K562 (cell line): Measurements from ENCODE around the gene PPA2. TPM values are rescaled to one million over a fixed set of nuclear protein-coding genes. Genes with fewer than 3 reads are reported as not detected.

Experiments
- ATF1 ChIP-seq, 2 experiments: fragments of 450-650 bp in 1 of 2; IDR thresholded peaks; 2 replicates each; pipeline ENCODE4 v1.6.1; 2016; ENCODE audit warnings: missing compliant biosample characterization in 1 of 2, missing genetic modification characterization in 1 of 2
- ATF7 ChIP-seq: fragments of 450-650 bp; IDR thresholded peaks from 2 replicates; pipeline ENCODE4 v1.7.1; 2014; ENCODE audit warnings: mild to moderate bottlenecking, moderate library complexity
- DDX20 ChIP-seq: fragments of 450-650 bp; IDR thresholded peaks from 2 replicates; pipeline ENCODE4 v1.6.1; 2016; ENCODE audit warnings: missing genetic modification characterization, low read depth, mild to moderate bottlenecking, missing compliant biosample characterization, moderate library complexity
- ERF ChIP-seq: fragments of 450-650 bp; formaldehyde crosslinking; IDR thresholded peaks from 2 replicates; pipeline ENCODE4 v1.4.0; 2020; ENCODE audit warnings: mild to moderate bottlenecking, mixed read lengths
- ESRRB ChIP-seq: fragments of 250-450 bp; sonication (Bioruptor Pico); IDR thresholded peaks from 2 replicates; pipeline ENCODE4 v1.5.0; 2020; ENCODE audit warnings: mild to moderate bottlenecking, moderate library complexity, borderline replicate concordance
- ID3 ChIP-seq, 2 experiments: fragments of 250-450 bp in 1 of 2; fragments of 450-650 bp in 1 of 2; sonication (Bioruptor Pico) in 1 of 2; IDR thresholded peaks; 2 replicates each; pipeline versions ENCODE4 v1.6.1 to v1.8.0; 2016 to 2021; ENCODE audit warnings: mild to moderate bottlenecking in 2 of 2, moderate library complexity in 2 of 2, missing compliant biosample characterization in 1 of 2, missing genetic modification characterization in 1 of 2
- JUND ChIP-seq, 2 experiments: IDR thresholded peaks; 2 replicates in 1 of 2; 3 replicates in 1 of 2; pipeline ENCODE4 v1.6.1; 2011; ENCODE audit warnings: borderline replicate concordance in 2 of 2, low read depth in 2 of 2, low read length in 2 of 2, improper control_type of control experiment in 1 of 2, missing biosample characterization in 1 of 2, missing genetic modification characterization in 1 of 2, missing genetic modification reagents in 1 of 2
- MAZ ChIP-seq, 2 experiments: fragments of 450-650 bp in 1 of 2; sonication (generic) in 1 of 2; formaldehyde crosslinking; IDR thresholded peaks in 1 of 2; conservative IDR thresholded peaks in 1 of 2; 2 replicates each; pipeline versions ENCODE4 v1.4.0 to v1.5.0; 2020; ENCODE audit warnings: mild to moderate bottlenecking in 1 of 2, missing genetic modification reagents in 1 of 2
- PHB ChIP-seq: fragments of 250-450 bp; sonication (Bioruptor Pico); IDR thresholded peaks from 2 replicates; pipeline ENCODE4 v1.5.0; 2021
- POLR2AphosphoS5 ChIP-seq: IDR thresholded peaks from 2 replicates; pipeline ENCODE4 v1.6.1; 2011; ENCODE audit warnings: mild to moderate bottlenecking, low read depth, low read length, moderate library complexity; ENCODE audit not compliant: control insufficient read depth, insufficient read depth
- POLR3A ChIP-seq: IDR thresholded peaks from 2 replicates; pipeline ENCODE4 v1.6.1; 2011; ENCODE audit warnings: borderline replicate concordance, mild to moderate bottlenecking, moderate library complexity; ENCODE audit not compliant: insufficient read length, insufficient read depth; ENCODE audit errors: extremely low read depth
- PTTG1 ChIP-seq: fragments of 450-650 bp; IDR thresholded peaks from 2 replicates; pipeline ENCODE4 v1.6.1; 2016; ENCODE audit warnings: low read depth, mild to moderate bottlenecking, missing genetic modification characterization, missing compliant biosample characterization
- RAD21 ChIP-seq, 2 experiments: fragments of 250-450 bp in 1 of 2; fragments of 450-650 bp in 1 of 2; sonication (Bioruptor Pico) in 1 of 2; formaldehyde crosslinking in 1 of 2; IDR thresholded peaks in 1 of 2; conservative IDR thresholded peaks in 1 of 2; 2 replicates each; pipeline versions ENCODE4 v1.4.0 to v1.8.0; 2020 to 2022; ENCODE audit warnings: mild to moderate bottlenecking in 2 of 2, moderate library complexity in 1 of 2
- SIN3A ChIP-seq, 2 experiments: fragments of 150-350 bp in 1 of 2; IDR thresholded peaks; 2 replicates each; pipeline ENCODE4 v1.6.1; 2011 to 2016; ENCODE audit warnings: borderline replicate concordance in 2 of 2, low read depth in 2 of 2, low read length in 2 of 2, mild to moderate bottlenecking in 2 of 2, moderate library complexity in 2 of 2; ENCODE audit not compliant: control insufficient read depth in 1 of 2
- SMARCE1 ChIP-seq: fragments of 450-650 bp; IDR thresholded peaks from 2 replicates; pipeline ENCODE4 v1.7.1; 2016; ENCODE audit warnings: mild to moderate bottlenecking
- SRSF9 ChIP-seq: fragments of 200-400 bp; formaldehyde crosslinking; IDR thresholded peaks from 2 replicates; pipeline ENCODE4 v1.6.1; 2017; ENCODE audit warnings: low read depth, low read length, borderline replicate concordance
- TBP ChIP-seq: optimal IDR thresholded peaks from 2 replicates; pipeline ENCODE3; 2011; ENCODE audit warnings: low read depth, low read length, improper control_type of control experiment
- ZKSCAN1 ChIP-seq: fragments of 150-350 bp; IDR thresholded peaks from 2 replicates; pipeline ENCODE4 v1.6.1; 2016; ENCODE audit warnings: low read depth, low read length
- ZNF512 ChIP-seq: IDR thresholded peaks from 2 replicates; pipeline ENCODE4 v1.6.1; 2016; ENCODE audit warnings: missing genetic modification characterization, missing compliant biosample characterization
- ZNF583 ChIP-seq: fragments of 250-450 bp; sonication (Bioruptor Pico); IDR thresholded peaks from 2 replicates; pipeline ENCODE4 v1.4.0; 2020
- ZNF707 ChIP-seq: fragments of 250-450 bp; sonication (Bioruptor Pico); conservative IDR thresholded peaks from 2 replicates; pipeline ENCODE4 v1.8.0; 2022; ENCODE audit warnings: inconsistent platforms, mild to moderate bottlenecking, moderate library complexity
- polyA plus RNA-seq, 8 experiments: library from polyadenylated mRNA; depleted of rRNA in 4 of 8; stranded (reverse) in 5 of 8; unstranded in 3 of 8; fragments of >200 nt; fragmentation: Nextera tagmentation in 2 of 8; fragmentation: Illumina TruSeq in 1 of 8; extraction: Ambion mirVana in 2 of 8; extraction: Trizol in 1 of 8; gene quantifications; 2 replicates each; pipeline versions ENCODE4 v1.2.1 to v1.2.3, GENCODE V29; 2011 to 2014; ENCODE audit warnings: inconsistent platforms in 1 of 8, missing spikeins in 1 of 8
- total RNA-seq, 7 experiments: library from RNA; depleted of rRNA in 6 of 7; stranded (reverse); fragments of >200 nt in 6 of 7; fragmentation: Illumina TruSeq in 2 of 7; extraction: Trizol in 2 of 7; gene quantifications; 2 replicates each; pipeline versions ENCODE4 v1.2.1 to v1.2.3, GENCODE V29; 2011 to 2021; ENCODE audit warnings: low replicate concordance in 1 of 7
- TF ChIP-seq, protein P1 (sequence below): sonication (generic); formaldehyde crosslinking; IDR thresholded peaks from 2 replicates; pipeline ENCODE4 v1.8.0; 2022; ENCODE audit warnings: missing genetic modification reagents, mild to moderate bottlenecking, borderline replicate concordance

Gene PPA2
- total and polyA plus RNA-seq, 9 of the 15 experiments (the other 6 are each of a cell fraction or from before 2014, with no cell fraction given) = 48.3 to 190 (median 109) TPM

DNA sequence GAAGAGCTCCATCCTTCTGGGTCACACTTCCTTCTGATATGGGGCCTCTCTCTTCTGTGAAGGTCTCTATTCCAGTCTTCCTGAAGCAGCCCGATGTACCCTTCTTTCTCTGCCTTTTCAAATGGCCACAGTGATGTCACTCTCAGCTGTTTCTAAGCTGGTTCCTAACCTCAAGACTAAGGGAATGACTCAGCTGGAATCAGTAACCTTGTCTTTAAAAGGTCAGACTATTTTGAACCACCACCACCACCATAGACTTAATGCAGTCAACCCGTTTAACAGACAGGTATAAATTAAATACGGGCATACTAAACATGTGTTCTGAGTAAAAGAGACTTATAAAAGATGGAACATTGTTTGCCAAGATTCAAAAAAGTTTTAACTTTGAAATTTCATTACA lies 121.0 kb downstream of the PPA2 start (continued):
- peak in 1 of 2 experiments; percentile 28; a peak in 1 of 4 replicates for TF ChIP-seq MAZ (CRISPR knock-in tag; conservative IDR thresholded peaks at IDR 0.05 in 1 of 2, IDR thresholded peaks at IDR 0.05 in 1 of 2)
- no peak for TF ChIP-seq ZNF512
- TF ChIP-seq ESRRB (CRISPR knock-in tag) = no peak
- TF ChIP-seq SIN3A (IDR thresholded peaks at IDR 0.05; ENCODE audit: borderline replicate concordance in 2 of 2, control insufficient read depth in 1 of 2, low read depth in 2 of 2, low read length in 2 of 2) = no peak
- TF ChIP-seq ZNF583 (CRISPR knock-in tag) = no peak
- TF ChIP-seq ID3 (CRISPR knock-in tag; IDR thresholded peaks at IDR 0.05) = no peak
- TF ChIP-seq ID3 (tag; IDR thresholded peaks at IDR 0.05) = no peak
- TF ChIP-seq DDX20 = no peak
- no peak for TF ChIP-seq ATF1 (CRISPR knock-in tag; IDR thresholded peaks at IDR 0.05)
- peak; percentile 51 for TF ChIP-seq ATF1 (tag; IDR thresholded peaks at IDR 0.05)
- TF ChIP-seq PHB (CRISPR knock-in tag) = no peak
- TF ChIP-seq POLR2AphosphoS5 = no peak
- TF ChIP-seq TBP = no peak
- TF ChIP-seq, protein P1, sequence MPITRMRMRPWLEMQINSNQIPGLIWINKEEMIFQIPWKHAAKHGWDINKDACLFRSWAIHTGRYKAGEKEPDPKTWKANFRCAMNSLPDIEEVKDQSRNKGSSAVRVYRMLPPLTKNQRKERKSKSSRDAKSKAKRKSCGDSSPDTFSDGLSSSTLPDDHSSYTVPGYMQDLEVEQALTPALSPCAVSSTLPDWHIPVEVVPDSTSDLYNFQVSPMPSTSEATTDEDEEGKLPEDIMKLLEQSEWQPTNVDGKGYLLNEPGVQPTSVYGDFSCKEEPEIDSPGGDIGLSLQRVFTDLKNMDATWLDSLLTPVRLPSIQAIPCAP (CRISPR knock-in tag) = no peak
- TF ChIP-seq SRSF9 = no peak
- TF ChIP-seq ZNF707 (CRISPR knock-in tag) = no peak
- no peak for TF ChIP-seq RAD21 (CRISPR knock-in tag; conservative IDR thresholded peaks at IDR 0.05 in 1 of 2, IDR thresholded peaks at IDR 0.05 in 1 of 2)
- no peak for TF ChIP-seq PTTG1
- TF ChIP-seq ZKSCAN1 = no peak
- TF ChIP-seq POLR3A = no peak
- no peak for TF ChIP-seq ERF (CRISPR knock-in tag)
- TF ChIP-seq SMARCE1 = no peak
- peak; percentile 86 for TF ChIP-seq ATF7
- TF ChIP-seq JUND (IDR thresholded peaks at IDR 0.05; ENCODE audit: borderline replicate concordance, low read depth, low read length) = peak; percentile 92
- TF ChIP-seq JUND (tag; IDR thresholded peaks at IDR 0.05; ENCODE audit: borderline replicate concordance, low read depth, low read length) = peak; percentile 93
